OCI-LY7 (cell line): ENCODE results near the gene TCP11.

Experiments
- EZH2phosphoT487 ChIP-seq: fragments of 200-600 bp; sonication (generic); IDR thresholded peaks from 2 replicates; pipeline ENCODE4 v1.6.1; 2018; ENCODE audit warnings: low read depth, borderline replicate concordance, mild to moderate bottlenecking, mixed run types, antibody characterized with exemption, low read length, moderate library complexity, mixed read lengths
- TF ChIP-seq, protein P1 (sequence below): fragments of 200-600 bp; sonication (generic); conservative IDR thresholded peaks from 2 replicates; pipeline ENCODE4 v1.5.1; 2014; ENCODE audit warnings: mild to moderate bottlenecking, antibody characterized with exemption, low read length, moderate library complexity, mixed read lengths

DNA sequence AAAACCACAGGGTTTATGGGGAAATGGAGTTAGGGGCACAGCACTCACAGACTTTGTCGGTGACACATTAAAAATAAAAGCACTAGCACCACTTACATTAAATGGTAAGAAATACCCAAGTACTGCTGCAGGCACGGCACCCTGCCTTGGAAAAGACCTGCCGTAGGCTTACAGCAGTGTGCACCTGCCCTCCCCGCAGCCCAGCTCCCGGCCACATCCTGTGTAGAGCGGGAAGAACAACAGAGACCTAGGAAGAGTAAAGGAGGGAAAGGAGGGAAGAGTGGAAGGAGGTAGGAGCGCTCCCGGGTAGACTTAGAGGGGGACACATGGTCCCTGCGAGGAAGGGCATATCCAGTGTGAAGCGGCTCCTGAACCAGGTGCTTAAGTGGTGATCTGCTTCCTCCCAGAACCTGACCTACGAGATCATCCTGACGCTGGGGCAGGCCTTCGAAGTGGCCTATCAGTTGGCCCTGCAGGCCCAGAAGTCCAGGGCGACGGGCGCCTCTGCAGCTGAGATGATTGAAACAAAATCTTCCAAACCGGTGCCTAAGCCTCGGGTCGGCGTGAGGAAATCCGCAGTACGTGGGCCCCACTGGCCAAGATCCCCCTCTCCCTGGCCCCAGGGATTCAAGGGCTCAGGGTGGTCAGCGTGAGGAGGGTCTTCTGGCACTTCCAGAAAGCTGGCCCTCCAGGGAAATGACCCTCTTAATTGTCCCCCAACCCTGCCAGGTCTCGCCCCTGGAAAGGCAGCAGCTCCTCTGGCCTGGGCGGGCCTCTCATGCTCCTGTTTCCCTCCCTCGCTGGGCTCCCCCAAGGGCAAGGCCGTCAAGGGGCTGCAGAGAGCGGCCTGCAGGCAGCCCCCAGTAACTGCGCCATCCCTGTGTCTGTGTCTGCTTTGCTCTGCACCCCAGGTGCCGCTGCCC lies 55.5 kb downstream of the TCP11 start:
- TF ChIP-seq, protein P1, sequence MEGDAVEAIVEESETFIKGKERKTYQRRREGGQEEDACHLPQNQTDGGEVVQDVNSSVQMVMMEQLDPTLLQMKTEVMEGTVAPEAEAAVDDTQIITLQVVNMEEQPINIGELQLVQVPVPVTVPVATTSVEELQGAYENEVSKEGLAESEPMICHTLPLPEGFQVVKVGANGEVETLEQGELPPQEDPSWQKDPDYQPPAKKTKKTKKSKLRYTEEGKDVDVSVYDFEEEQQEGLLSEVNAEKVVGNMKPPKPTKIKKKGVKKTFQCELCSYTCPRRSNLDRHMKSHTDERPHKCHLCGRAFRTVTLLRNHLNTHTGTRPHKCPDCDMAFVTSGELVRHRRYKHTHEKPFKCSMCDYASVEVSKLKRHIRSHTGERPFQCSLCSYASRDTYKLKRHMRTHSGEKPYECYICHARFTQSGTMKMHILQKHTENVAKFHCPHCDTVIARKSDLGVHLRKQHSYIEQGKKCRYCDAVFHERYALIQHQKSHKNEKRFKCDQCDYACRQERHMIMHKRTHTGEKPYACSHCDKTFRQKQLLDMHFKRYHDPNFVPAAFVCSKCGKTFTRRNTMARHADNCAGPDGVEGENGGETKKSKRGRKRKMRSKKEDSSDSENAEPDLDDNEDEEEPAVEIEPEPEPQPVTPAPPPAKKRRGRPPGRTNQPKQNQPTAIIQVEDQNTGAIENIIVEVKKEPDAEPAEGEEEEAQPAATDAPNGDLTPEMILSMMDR = no peak
- no peak for TF ChIP-seq EZH2phosphoT487
